Measurements from ENCODE around the gene GSTM3. TPM values are rescaled to one million over a fixed set of nuclear protein-coding genes. Genes with fewer than 3 reads are reported as not detected.

GSTM3 gene
- total RNA-seq, 1 donor from 2014 or later = 26.1 TPM

GRCh38 chr1:109773203-109773899 is 32.5 kb upstream of the GSTM3 start:
- Histone ChIP-seq H3K9me3 (ENCODE audit: insufficient read depth, low read depth, low read length) (no peaks in the 10 kb centered on the region), H3K36me3 (ENCODE audit: insufficient read depth, low read length) (no peaks in the 10 kb centered on the region), H4K20me1 (ENCODE audit: insufficient read depth, low read length) (no peaks in the 10 kb centered on the region), H3K4me3 (ENCODE audit: insufficient read depth, low read depth, low read length) (no peak overlapping the region), H3K79me2 (ENCODE audit: insufficient read depth, low read length) (no peaks in the 10 kb centered on the region), H2AFZ (ENCODE audit: low read depth, low read length) (peak overlapping the region; percentile 53), H3K27ac (ENCODE audit: low read depth, low read length) (no peak overlapping the region), H3K27me3 (ENCODE audit: insufficient read depth, low read length) (no peaks in the 10 kb centered on the region), H3K9ac (ENCODE audit: low read length) (no peak overlapping the region), H3K4me1 (ENCODE audit: insufficient read depth, low read length) (peaks cover 8% of the 10 kb centered on the region), H3K4me2 (ENCODE audit: low read length) (no peak overlapping the region)
- no peaks in the 10 kb centered on the region for H3K36me3 Mint-ChIP-seq (ENCODE audit: low read depth, unreplicated experiment)
- no peak for FAIRE-seq
- no peaks in the 10 kb centered on the region for H3K9me3 Mint-ChIP-seq (ENCODE audit: unreplicated experiment)
- H3K4me3 Mint-ChIP-seq (ENCODE audit: unreplicated experiment) = no peak overlapping the region
- DNase-seq (ENCODE audit: low read depth) = peak; percentile 61
- peaks cover 17% of the 10 kb centered on the region for H3K4me1 Mint-ChIP-seq (ENCODE audit: low read depth, unreplicated experiment)
- peak; percentile 84 for TF ChIP-seq CTCF (IDR thresholded peaks at IDR 0.05; ENCODE audit: insufficient read depth, low read depth, low read length)
- no peak for TF ChIP-seq EZH2 (IDR thresholded peaks at IDR 0.05; ENCODE audit: insufficient read depth, low read length)
- peaks cover 26% of the 10 kb centered on the region for H3K27me3 Mint-ChIP-seq (ENCODE audit: low read depth, unreplicated experiment)
- H3K27ac Mint-ChIP-seq (ENCODE audit: unreplicated experiment) = no peak overlapping the region

- no peaks in the 10 kb centered on the region for H3K36me3 ChIP-seq (ENCODE audit: insufficient read depth, low read length)
- no peak overlapping the region for H3K27ac ChIP-seq (ENCODE audit: low read depth, low read length)
- no peak overlapping the region for H3K9ac ChIP-seq (ENCODE audit: low read length)
- peaks cover 26% of the 10 kb centered on the region for H3K27me3 Mint-ChIP-seq (ENCODE audit: low read depth, unreplicated experiment)
- H3K4me1 ChIP-seq (ENCODE audit: insufficient read depth, low read length) = peaks cover 8% of the 10 kb centered on the region
- H3K9me3 ChIP-seq (ENCODE audit: insufficient read depth, low read depth, low read length) = no peaks in the 10 kb centered on the region
- no peak for FAIRE-seq
- no peaks in the 10 kb centered on the region for H3K27me3 ChIP-seq (ENCODE audit: insufficient read depth, low read length)
- H4K20me1 ChIP-seq (ENCODE audit: insufficient read depth, low read length) = no peaks in the 10 kb centered on the region
- H3K4me1 Mint-ChIP-seq (ENCODE audit: low read depth, unreplicated experiment) = peaks cover 17% of the 10 kb centered on the region
- no peak overlapping the region for H2AFZ ChIP-seq (ENCODE audit: low read depth, low read length)
- no peaks in the 10 kb centered on the region for H3K9me3 Mint-ChIP-seq (ENCODE audit: unreplicated experiment)
- H3K4me3 Mint-ChIP-seq (ENCODE audit: unreplicated experiment) = no peak overlapping the region
- TF ChIP-seq CTCF (IDR thresholded peaks at IDR 0.05; ENCODE audit: insufficient read depth, low read depth, low read length) = no peak
- TF ChIP-seq EZH2 (IDR thresholded peaks at IDR 0.05; ENCODE audit: insufficient read depth, low read length) = no peak
- DNase-seq (ENCODE audit: low read depth) = no peak
- no peak overlapping the region for H3K27ac Mint-ChIP-seq (ENCODE audit: unreplicated experiment)
- H3K36me3 Mint-ChIP-seq (ENCODE audit: low read depth, unreplicated experiment) = no peaks in the 10 kb centered on the region
- H3K4me2 ChIP-seq (ENCODE audit: low read length) = no peak overlapping the region
- H3K79me2 ChIP-seq (ENCODE audit: insufficient read depth, low read length) = no peaks in the 10 kb centered on the region
- H3K4me3 ChIP-seq (ENCODE audit: insufficient read depth, low read depth, low read length) = no peak overlapping the region
These were observed 31.9 kb upstream of the GSTM3 start for GRCh38 chr1:109772658-109773202.

Measured in astrocyte (in vitro differentiated cells and primary cell).